Lung (tissue), 12 donors: Measurements from ENCODE around the gene RGL1. TPM values are rescaled to one million over a fixed set of nuclear protein-coding genes. Genes with fewer than 3 reads are reported as not detected.
A peak's percentile ranks its signal among the peaks of the same experiment; 100 is the strongest.

Experiments
- ATAC-seq: fragments of 200-7000 bp; cut with Tn5 transposase; one replicate; pipeline ENCODE4 v1.9.1; 2020; ENCODE audit warnings: moderate number of reproducible peaks; ENCODE audit not compliant: insufficient read depth, low FRiP score
- DNase-seq, 3 donors: peaks; one replicate each; pipeline ENCODE4 v3.0.0-alpha.2; 2013 to 2017
- H3K27ac ChIP-seq, 2 donors: one replicate each; pipeline ENCODE4 v1.5.1; 2013; ENCODE audit warnings: mild to moderate bottlenecking in 2 of 2, moderate library complexity in 2 of 2, control low read depth in 1 of 2, inconsistent platforms in 1 of 2, low read depth in 1 of 2, low read length in 1 of 2
- H3K27me3 ChIP-seq, 3 donors: one replicate each; pipeline ENCODE4 v1.5.1; 2013; ENCODE audit warnings: low read length in 2 of 3; ENCODE audit not compliant: control insufficient read depth in 3 of 3, insufficient read depth in 3 of 3
- H3K36me3 ChIP-seq, 4 donors: one replicate each; pipeline ENCODE4 v1.5.1; 2013; ENCODE audit warnings: low read length in 4 of 4, mild to moderate bottlenecking in 1 of 4, moderate library complexity in 1 of 4; ENCODE audit not compliant: control insufficient read depth in 4 of 4, insufficient read depth in 4 of 4
- H3K4me1 ChIP-seq, 5 donors: one replicate each; pipeline ENCODE4 v1.5.1; 2013; ENCODE audit warnings: low read length in 5 of 5, mild to moderate bottlenecking in 2 of 5, moderate library complexity in 1 of 5; ENCODE audit not compliant: control insufficient read depth in 5 of 5, insufficient read depth in 5 of 5
- H3K4me3 ChIP-seq: one replicate; pipeline ENCODE4 v1.5.1; 2013; ENCODE audit warnings: mild to moderate bottlenecking, control low read depth, moderate library complexity
- H3K9ac ChIP-seq, 2 donors: one replicate each; pipeline ENCODE4 v1.5.1; 2013; ENCODE audit warnings: low read length in 2 of 2, control low read depth in 1 of 2; ENCODE audit not compliant: insufficient read depth in 1 of 2
- H3K9me3 ChIP-seq, 4 donors: one replicate each; pipeline ENCODE4 v1.5.1; 2013; ENCODE audit warnings: low read length in 3 of 4, mild to moderate bottlenecking in 1 of 4, moderate library complexity in 1 of 4; ENCODE audit not compliant: control insufficient read depth in 4 of 4, insufficient read depth in 3 of 4
- WGBS, 2 donors: extraction: QIAGEN DNeasy Blood & Tissue Kit; methylation state at CpG; one replicate each; pipeline ENCODE4 v1.1.7; 2013; 5-methylcytosine and 5-hydroxymethylcytosine counted together
- polyA plus RNA-seq, 2 donors: library from polyadenylated mRNA; stranded (reverse); fragments of 200-250 nt; gene quantifications; one replicate each; pipeline ENCODE4 v1.2.1, GENCODE V29; 2013
- total RNA-seq, 2 donors: library from RNA; depleted of rRNA in 1 of 2; stranded (reverse); fragments of >200 nt in 1 of 2; gene quantifications; one replicate each; pipeline ENCODE4 v1.2.1, GENCODE V29; 2014 to 2021
- TF ChIP-seq, protein P1 (sequence below): IDR thresholded peaks from 2 replicates; pipeline ENCODE4 v1.5.1; 2012; ENCODE audit warnings: mild to moderate bottlenecking; ENCODE audit errors: control extremely low read depth, extremely low read depth
- donor health status: control.
- donor health status: control.
- donor health status: Bipolar disorder and iron deficiency.
- donor health status: healthy.
- donor health status: DM: yes; HTN: yes; CAD: no.

The RGL1 gene
- total and polyA plus RNA-seq, 4 donors = 9.6 to 49.4 (median 35.2) TPM

DNA sequence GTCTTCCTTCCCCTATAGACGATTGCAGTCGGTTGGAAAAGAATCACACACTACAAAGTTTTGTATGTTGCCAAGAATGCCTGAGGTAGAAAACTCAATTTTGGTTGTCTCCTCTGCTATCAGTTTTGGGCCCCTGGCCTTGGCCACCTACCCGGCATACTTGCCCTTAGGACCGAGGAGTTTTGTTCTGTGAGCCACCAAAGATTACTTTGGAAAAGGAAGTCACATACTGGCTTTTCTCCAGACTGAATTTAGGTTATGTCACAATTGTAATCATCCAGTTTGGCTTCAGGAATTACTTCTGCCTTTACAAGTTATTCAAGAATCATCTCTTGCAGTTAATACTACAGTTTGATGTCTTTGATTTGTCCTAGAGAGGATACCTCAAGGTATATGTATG, 71.4 kb downstream of the RGL1 start:
- DNase-seq (peak in 2 of 3 donors; percentile 51 to 62), ATAC-seq (no peak)
- H3K27ac ChIP-seq = peak overlapping the region; percentile 51 to 75
- H3K36me3 ChIP-seq = peaks cover 0 to 3% (median under 1%) of the 10 kb centered on the region in 4 donors
- no peak overlapping the region for H3K4me3 ChIP-seq
- peaks cover 5 to 49% (median 34%) of the 10 kb centered on the region in 5 donors for H3K4me1 ChIP-seq
- H3K9me3 ChIP-seq = no peaks in the 10 kb centered on the region
- TF ChIP-seq, protein P1, sequence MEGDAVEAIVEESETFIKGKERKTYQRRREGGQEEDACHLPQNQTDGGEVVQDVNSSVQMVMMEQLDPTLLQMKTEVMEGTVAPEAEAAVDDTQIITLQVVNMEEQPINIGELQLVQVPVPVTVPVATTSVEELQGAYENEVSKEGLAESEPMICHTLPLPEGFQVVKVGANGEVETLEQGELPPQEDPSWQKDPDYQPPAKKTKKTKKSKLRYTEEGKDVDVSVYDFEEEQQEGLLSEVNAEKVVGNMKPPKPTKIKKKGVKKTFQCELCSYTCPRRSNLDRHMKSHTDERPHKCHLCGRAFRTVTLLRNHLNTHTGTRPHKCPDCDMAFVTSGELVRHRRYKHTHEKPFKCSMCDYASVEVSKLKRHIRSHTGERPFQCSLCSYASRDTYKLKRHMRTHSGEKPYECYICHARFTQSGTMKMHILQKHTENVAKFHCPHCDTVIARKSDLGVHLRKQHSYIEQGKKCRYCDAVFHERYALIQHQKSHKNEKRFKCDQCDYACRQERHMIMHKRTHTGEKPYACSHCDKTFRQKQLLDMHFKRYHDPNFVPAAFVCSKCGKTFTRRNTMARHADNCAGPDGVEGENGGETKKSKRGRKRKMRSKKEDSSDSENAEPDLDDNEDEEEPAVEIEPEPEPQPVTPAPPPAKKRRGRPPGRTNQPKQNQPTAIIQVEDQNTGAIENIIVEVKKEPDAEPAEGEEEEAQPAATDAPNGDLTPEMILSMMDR = no peak
- 36 to 42% methylated on average over 4 of the region's 4 CpGs for WGBS, 2 donors
- no peak overlapping the region for H3K9ac ChIP-seq
- no peaks in the 10 kb centered on the region for H3K27me3 ChIP-seq

DNA sequence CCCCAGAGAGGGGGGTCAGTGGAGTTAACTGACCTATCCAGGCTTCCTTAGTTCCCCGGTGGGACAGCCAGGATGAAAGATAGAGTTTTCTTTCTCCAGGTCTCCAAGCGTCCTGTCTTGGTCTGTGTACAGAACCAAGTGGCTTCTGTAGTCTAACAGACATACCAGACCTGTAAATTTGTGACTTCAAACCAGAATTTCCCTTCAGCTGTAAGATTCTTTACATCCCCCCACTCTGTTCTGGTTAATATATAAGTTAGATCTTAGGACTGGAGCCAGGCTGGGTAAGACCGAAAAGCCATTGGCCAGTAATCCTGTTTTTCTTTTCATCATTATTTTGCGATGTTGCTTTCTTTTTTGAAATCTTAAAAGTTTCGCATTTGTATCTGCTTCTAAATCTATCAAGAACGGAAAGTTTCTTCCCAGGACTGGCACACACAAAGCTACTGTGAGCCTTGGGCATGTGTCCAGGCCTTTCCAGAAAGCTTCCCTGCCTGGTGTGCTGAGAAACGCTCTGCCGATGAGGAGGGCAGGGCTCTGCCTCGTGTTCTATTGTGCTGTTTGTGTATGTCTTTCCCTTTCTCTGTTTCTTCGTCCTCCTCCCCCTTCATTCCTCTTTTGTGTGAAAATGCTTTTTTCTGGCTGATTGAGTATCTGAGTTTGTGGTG, 72.3 kb downstream of the RGL1 start:
- Histone ChIP-seq H3K27me3 (no peaks in the 10 kb centered on the region), H3K9me3 (no peaks in the 10 kb centered on the region), H3K36me3 (peaks cover 0 to 6% (median under 1%) of the 10 kb centered on the region in 4 donors), H3K9ac (peak overlapping the region in 1 of 2 donors; percentile 72), H3K27ac (peak overlapping the region in 1 of 2 donors; percentile 82), H3K4me1 (peaks cover 9 to 49% (median 35%) of the 10 kb centered on the region in 5 donors), H3K4me3 (no peak overlapping the region)
- DNase-seq = peak; percentile 59 to 82 (median 80)
- TF ChIP-seq, protein P1 = no peak
- no peak for ATAC-seq
- WGBS, 2 donors = 40 to 68% methylated on average over 10 of the region's 10 CpGs

DNA sequence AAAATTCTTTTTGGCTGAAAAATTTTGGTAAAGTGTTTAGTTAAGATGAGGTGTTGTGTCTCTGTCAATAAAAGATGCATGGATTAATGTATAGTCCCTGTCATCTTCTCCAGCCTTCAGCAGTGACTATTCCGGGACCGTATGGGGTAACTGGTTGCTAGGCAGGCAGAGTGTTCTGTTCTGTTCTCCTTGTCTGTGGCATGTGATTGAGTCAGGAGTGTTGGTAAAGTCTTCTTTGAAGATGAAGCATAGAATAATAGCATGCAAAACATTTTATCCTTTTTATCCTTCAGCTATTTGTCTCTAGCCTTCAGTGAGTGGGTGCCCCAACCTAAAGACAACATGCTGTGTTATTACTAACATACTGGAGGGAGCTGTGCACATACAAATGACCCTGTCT, 74.6 kb downstream of the RGL1 start:
- 66 to 79% methylated on average over 2 of the region's 2 CpGs for WGBS, 2 donors
- DNase-seq (peak in 1 of 3 donors; percentile 36), ATAC-seq (no peak)
- H3K4me1 ChIP-seq = peaks cover 13 to 47% (median 38%) of the 10 kb centered on the region in 5 donors
- H3K27me3 ChIP-seq = no peaks in the 10 kb centered on the region
- TF ChIP-seq, protein P1 = no peak
- peak overlapping the region in 1 of 2 donors; percentile 3 for H3K27ac ChIP-seq
- H3K4me3 ChIP-seq = no peak overlapping the region
- H3K9ac ChIP-seq = no peak overlapping the region
- H3K36me3 ChIP-seq = peaks cover 0 to 11% (median 5%) of the 10 kb centered on the region in 4 donors
- H3K9me3 ChIP-seq = no peaks in the 10 kb centered on the region
